ENCODE data around the gene CCDC182. TPM values are rescaled to one million over a fixed set of nuclear protein-coding genes. Genes with fewer than 3 reads are reported as not detected.

The CCDC182 gene
- total RNA-seq: not detected in 2 replicates

DNA sequence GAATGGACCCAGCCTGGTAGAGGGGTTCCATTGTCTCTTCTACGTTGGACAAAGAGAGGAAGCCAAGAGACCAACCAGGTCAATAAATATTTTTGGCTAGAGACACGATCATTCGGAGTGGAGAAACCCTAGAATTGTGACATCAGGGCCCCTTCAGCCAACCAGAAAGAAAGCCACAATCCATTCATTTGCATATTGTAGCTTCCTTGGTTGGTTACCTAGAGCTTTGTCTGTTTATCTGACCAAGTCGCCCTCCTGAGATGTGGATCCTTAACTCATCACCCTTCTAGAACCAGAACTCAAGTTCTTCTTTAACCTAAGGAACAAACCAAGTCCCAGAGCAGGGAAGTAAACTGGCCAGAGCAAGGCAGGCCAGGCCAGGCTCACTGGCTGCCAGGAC, at the start of gene CCDC182:
Gene CCDC182 (minus strand): TSS at position 58 of the 400 bp plus-strand sequence. CDS start 27 bp downstream, at position 31.

Other genes with a start within 250 kb of the CCDC182 start
- 17.9 and 27.5 TPM in 2 replicates for gene MRPS23, start 104.7 kb upstream of the CCDC182 start, total RNA-seq
- 16.3 and 28.5 TPM in 2 replicates for gene CUEDC1, start 210.1 kb upstream of the CCDC182 start, total RNA-seq
- gene VEZF1, start 243.0 kb upstream of the CCDC182 start, total RNA-seq: 63.3 and 65.2 TPM in 2 replicates